Mucosa of descending colon (tissue), 3 donors: ENCODE results near the gene PAXX. TPM values are rescaled to one million over a fixed set of nuclear protein-coding genes. Genes with fewer than 3 reads are reported as not detected.

Experiments used
- ATAC-seq: fragments of 200-7000 bp; cut with Tn5 transposase; one replicate; pipeline ENCODE4 v1.9.1; 2020; ENCODE audit warnings: mild to moderate bottlenecking, moderate library complexity
- DNase-seq, 3 donors: peaks; one replicate each; pipeline ENCODE4 v3.0.0-alpha.2; 2020
- H3K36me3 ChIP-seq: fragments of 200-600 bp; one replicate; pipeline ENCODE4 v1.8.0; 2021; ENCODE audit warnings: low read depth, mild to moderate bottlenecking
- H3K4me1 ChIP-seq: fragments of 200-600 bp; one replicate; pipeline ENCODE4 v1.8.0; 2021; ENCODE audit warnings: low read depth, mild to moderate bottlenecking
- H3K4me3 ChIP-seq: fragments of 200-600 bp; one replicate; pipeline ENCODE4 v1.8.0; 2021; ENCODE audit warnings: mild to moderate bottlenecking
- H3K9me3 ChIP-seq: fragments of 200-600 bp; one replicate; pipeline ENCODE4 v1.8.0; 2021; ENCODE audit warnings: mild to moderate bottlenecking
- intact Hi-C, 2 donors: fragments of 100-400 bp; cut with DNase I in 1 of 2; cut with micrococcal nuclease in 1 of 2; formaldehyde crosslinking; loops; one replicate each; pipeline versions ENCODE4 v1.11.0 to v1.11.1; 2022; cut with DNase I, micrococcal nuclease
- total RNA-seq, 3 donors: library from RNA; stranded (reverse); fragmentation: NEBNext Ultra II Directional in 2 of 3; extraction: Animal tissue kit (Norgen Biotek cat#: 25700) in 2 of 3; gene quantifications; one replicate each; pipeline versions ENCODE4 v1.2.1 to v1.2.4, GENCODE V29; 2021 to 2023
- TF ChIP-seq, protein P1 (sequence below): fragments of 200-600 bp; IDR thresholded peaks from one replicate; pipeline ENCODE4 v1.8.0; 2022; ENCODE audit warnings: antibody characterized with exemption, mild to moderate bottlenecking
- donor health status: DM: no; HTN: no; CAD: no; lungs with moderate emphysema.
- donor health status: DM: no; HTN: no; CAD: no.
- donor health status: DM: no; HTN: yes; CAD: no.

Gene PAXX
- total RNA-seq, 3 donors from 2014 or later = 32.0 to 39.9 (median 34.1) TPM

DNA sequence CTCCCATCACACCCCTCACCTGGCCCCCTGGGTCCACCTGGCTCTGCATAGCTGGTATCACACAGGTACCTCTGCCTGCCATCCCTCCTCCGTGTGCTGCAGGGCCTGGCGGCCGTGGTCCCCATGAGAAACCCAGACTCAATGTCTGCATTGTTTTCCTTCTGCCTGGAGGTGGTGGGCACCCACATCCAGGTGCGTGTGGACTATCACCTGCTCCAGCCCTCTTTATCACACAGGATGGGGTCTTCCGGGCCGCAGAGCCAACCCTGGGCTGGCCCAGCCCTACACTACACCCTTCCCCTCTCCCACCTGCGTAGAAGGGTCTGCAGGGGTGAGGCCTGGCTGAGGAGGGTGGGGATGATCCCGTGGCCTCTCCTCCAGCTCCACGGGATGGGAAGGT is 46.7 kb downstream of the PAXX start:
- Histone ChIP-seq H3K4me1 (peaks cover 16% of the 10 kb centered on the region), H3K36me3 (no peaks in the 10 kb centered on the region), H3K4me3 (no peak overlapping the region), H3K9me3 (no peaks in the 10 kb centered on the region)
- ATAC-seq = no peak
- TF ChIP-seq, protein P1, sequence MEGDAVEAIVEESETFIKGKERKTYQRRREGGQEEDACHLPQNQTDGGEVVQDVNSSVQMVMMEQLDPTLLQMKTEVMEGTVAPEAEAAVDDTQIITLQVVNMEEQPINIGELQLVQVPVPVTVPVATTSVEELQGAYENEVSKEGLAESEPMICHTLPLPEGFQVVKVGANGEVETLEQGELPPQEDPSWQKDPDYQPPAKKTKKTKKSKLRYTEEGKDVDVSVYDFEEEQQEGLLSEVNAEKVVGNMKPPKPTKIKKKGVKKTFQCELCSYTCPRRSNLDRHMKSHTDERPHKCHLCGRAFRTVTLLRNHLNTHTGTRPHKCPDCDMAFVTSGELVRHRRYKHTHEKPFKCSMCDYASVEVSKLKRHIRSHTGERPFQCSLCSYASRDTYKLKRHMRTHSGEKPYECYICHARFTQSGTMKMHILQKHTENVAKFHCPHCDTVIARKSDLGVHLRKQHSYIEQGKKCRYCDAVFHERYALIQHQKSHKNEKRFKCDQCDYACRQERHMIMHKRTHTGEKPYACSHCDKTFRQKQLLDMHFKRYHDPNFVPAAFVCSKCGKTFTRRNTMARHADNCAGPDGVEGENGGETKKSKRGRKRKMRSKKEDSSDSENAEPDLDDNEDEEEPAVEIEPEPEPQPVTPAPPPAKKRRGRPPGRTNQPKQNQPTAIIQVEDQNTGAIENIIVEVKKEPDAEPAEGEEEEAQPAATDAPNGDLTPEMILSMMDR = no peak
- no peak for DNase-seq
- intact Hi-C loops = no loop called here

DNA sequence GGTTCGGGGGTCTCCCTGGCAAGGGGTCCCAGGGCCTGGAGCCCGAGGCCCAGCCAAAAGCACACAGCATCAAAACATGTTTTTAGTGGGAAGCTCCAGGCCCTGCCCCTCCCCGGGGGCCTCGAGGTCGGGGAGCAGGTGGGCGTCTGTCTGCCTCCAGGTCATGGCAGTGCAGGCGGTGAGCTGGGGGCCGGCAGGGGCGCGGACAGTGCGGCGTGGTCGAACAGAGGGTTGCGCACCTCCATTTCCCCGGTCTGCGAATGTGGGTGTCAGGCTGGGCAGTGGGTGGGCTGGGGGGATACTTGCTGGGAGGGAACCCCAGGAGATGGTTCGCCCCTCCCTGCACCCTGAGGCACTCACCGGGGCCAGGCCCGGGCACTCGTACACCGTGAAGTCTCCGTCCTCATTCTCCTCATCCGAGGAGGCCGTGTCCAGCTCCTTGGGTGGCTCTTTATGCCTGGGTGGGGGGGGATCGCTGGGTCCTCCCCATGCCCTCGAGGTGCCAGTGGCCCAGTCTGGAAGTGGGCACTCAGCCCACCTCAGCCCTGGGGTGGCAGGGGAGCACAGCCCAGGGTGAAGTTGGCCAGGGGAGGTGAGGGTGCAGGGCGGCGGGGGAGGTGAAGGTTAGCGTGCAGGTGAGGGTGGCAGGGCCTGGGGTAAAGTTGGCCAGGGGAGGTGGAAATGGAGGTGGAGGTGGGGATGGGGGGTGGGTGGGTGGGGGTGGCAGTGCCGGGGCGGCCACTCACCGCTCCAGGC is 47.6 kb downstream of the PAXX start:
- Histone ChIP-seq H3K9me3 (no peaks in the 10 kb centered on the region), H3K4me1 (peaks cover 19% of the 10 kb centered on the region), H3K4me3 (no peak overlapping the region), H3K36me3 (no peaks in the 10 kb centered on the region)
- DNase-seq = no peak
- ATAC-seq = no peak
- intact Hi-C loops = no loop called here
- TF ChIP-seq, protein P1 = no peak

GRCh38 chr9:137040568-137040967 is 48.3 kb downstream of the PAXX start:
- TF ChIP-seq, protein P1 = no peak
- DNase-seq (no peak), ATAC-seq (no peak)
- H3K4me3 ChIP-seq = no peak overlapping the region
- H3K9me3 ChIP-seq = no peaks in the 10 kb centered on the region
- intact Hi-C loops = no loop called here
- no peaks in the 10 kb centered on the region for H3K36me3 ChIP-seq
- H3K4me1 ChIP-seq = peaks cover 18% of the 10 kb centered on the region

- Histone ChIP-seq H3K9me3 (no peaks in the 10 kb centered on the region), H3K4me1 (peaks cover 20% of the 10 kb centered on the region), H3K36me3 (no peaks in the 10 kb centered on the region), H3K4me3 (no peak overlapping the region)
- intact Hi-C loops = no loop called here
- ATAC-seq (no peak), DNase-seq (peak in 1 of 3 donors; percentile 6)
- TF ChIP-seq, protein P1 = no peak
Measured at GRCh38 chr9:137041124-137041523, 48.9 kb downstream of the PAXX start.

GRCh38 chr9:137042751-137043727 is 50.8 kb downstream of the PAXX start:
- no peak overlapping the region for H3K4me3 ChIP-seq
- ATAC-seq (no peak), DNase-seq (no peak)
- intact Hi-C loops = no loop called here
- no peaks in the 10 kb centered on the region for H3K9me3 ChIP-seq
- TF ChIP-seq, protein P1 = no peak
- peaks cover 24% of the 10 kb centered on the region for H3K4me1 ChIP-seq
- H3K36me3 ChIP-seq = no peaks in the 10 kb centered on the region

Other genes starting within 250 kb of the PAXX start
- 1 to 10 TPM in 2 of 3 donors, under 1 TPM in 1; 0.12 to 5.1 (median 2.7) TPM for gene LCN10, start 249.5 kb upstream of the PAXX start, total RNA-seq
- gene LCN6, start 243.9 kb upstream of the PAXX start, total RNA-seq = 1 to 10 TPM; 1.0 to 8.5 (median 4.7) TPM
- not detected for gene LCN8, start 234.2 kb upstream of the PAXX start, total RNA-seq
- gene LCN15, start 227.9 kb upstream of the PAXX start, total RNA-seq = 10 to 100 TPM in 1 of 3 donors, 1 to 10 TPM in 2; 1.6 to 17.2 (median 3.7) TPM
- 100 to 1,000 TPM; 110 to 373 (median 127) TPM for gene TMEM141, start 201.1 kb upstream of the PAXX start, total RNA-seq
- gene CCDC183, start 196.1 kb upstream of the PAXX start, total RNA-seq = 10 to 100 TPM in 1 of 3 donors, 1 to 10 TPM in 2; 4.0 to 38.0 (median 7.0) TPM
- gene RABL6, start 184.5 kb upstream of the PAXX start, total RNA-seq = 100 to 1,000 TPM in 2 of 3 donors, 10 to 100 TPM in 1; 92.1 to 142 (median 112) TPM
- gene AJM1, start 149.9 kb upstream of the PAXX start, total RNA-seq = 10 to 100 TPM in 2 of 3 donors, 1 to 10 TPM in 1; 7.4 to 21.6 (median 16.4) TPM
- gene PHPT1, start 143.0 kb upstream of the PAXX start, total RNA-seq = 100 to 1,000 TPM in 2 of 3 donors, 10 to 100 TPM in 1; 96.4 to 163 (median 102) TPM
- gene MAMDC4, start 140.1 kb upstream of the PAXX start, total RNA-seq = 10 to 100 TPM; 15.4 to 43.8 (median 18.5) TPM
- 100 to 1,000 TPM; 311 to 445 (median 397) TPM for gene EDF1, start 126.1 kb upstream of the PAXX start, total RNA-seq
- 10 to 100 TPM; 19.6 to 28.2 (median 21.1) TPM for gene TRAF2, start 105.9 kb upstream of the PAXX start, total RNA-seq
- gene FBXW5, start 47.7 kb upstream of the PAXX start, total RNA-seq = 100 to 1,000 TPM; 127 to 197 (median 142) TPM
- 10 to 100 TPM in 2 of 3 donors, 1 to 10 TPM in 1; 3.2 to 15.4 (median 10.4) TPM for gene C8G, start 47.2 kb upstream of the PAXX start, total RNA-seq
- gene LCN12, start 40.1 kb upstream of the PAXX start, total RNA-seq = 10 to 100 TPM in 1 of 3 donors, 1 to 10 TPM in 2; 6.8 to 10.7 (median 7.6) TPM
- 10 to 100 TPM in 2 of 3 donors, 1 to 10 TPM in 1; 2.5 to 45.4 (median 16.1) TPM for gene PTGDS, start 14.9 kb upstream of the PAXX start, total RNA-seq
- gene LCNL1, start 9.4 kb upstream of the PAXX start, total RNA-seq = under 1 TPM in 2 of 3 donors, not detected in 1; 0.17 to 0.76 TPM
- gene CLIC3, start 4.1 kb downstream of the PAXX start, total RNA-seq = 1 to 10 TPM in 1 of 3 donors, under 1 TPM in 2; 0.82 to 1.9 (median 0.99) TPM
- gene ABCA2, start 35.8 kb downstream of the PAXX start, total RNA-seq = 10 to 100 TPM; 20.1 to 77.2 (median 48.0) TPM
- gene FUT7, start 39.7 kb downstream of the PAXX start, total RNA-seq = under 1 TPM in 2 of 3 donors, not detected in 1; 0.14 to 0.27 TPM
- 100 to 1,000 TPM in 1 of 3 donors, 10 to 100 TPM in 2; 78.6 to 177 (median 83.0) TPM for gene NPDC1, start 53.8 kb downstream of the PAXX start, total RNA-seq
- gene ENTPD2, start 61.6 kb downstream of the PAXX start, total RNA-seq = 10 to 100 TPM in 2 of 3 donors, 1 to 10 TPM in 1; 7.7 to 26.8 (median 10.7) TPM
- gene SAPCD2, start 78.1 kb downstream of the PAXX start, total RNA-seq = 10 to 100 TPM in 1 of 3 donors, 1 to 10 TPM in 2; 2.7 to 11.2 (median 6.0) TPM
- gene UAP1L1, start 85.1 kb downstream of the PAXX start, total RNA-seq = 10 to 100 TPM; 10.5 to 13.6 (median 12.8) TPM
- 10 to 100 TPM; 36.1 to 55.4 (median 52.7) TPM for gene MAN1B1, start 94.6 kb downstream of the PAXX start, total RNA-seq
- gene DPP7, start 122.3 kb downstream of the PAXX start, total RNA-seq = 100 to 1,000 TPM in 1 of 3 donors, 10 to 100 TPM in 2; 47.0 to 114 (median 51.5) TPM
- gene GRIN1, start 146.7 kb downstream of the PAXX start, total RNA-seq = 1 to 10 TPM in 1 of 3 donors, under 1 TPM in 1, not detected in 1; 0.36 to 2.6 TPM
- 10 to 100 TPM; 18.7 to 63.0 (median 58.9) TPM for gene LRRC26, start 177.6 kb downstream of the PAXX start, total RNA-seq
- gene TMEM210, start 179.6 kb downstream of the PAXX start, total RNA-seq = 1 to 10 TPM in 1 of 3 donors, not detected in 2; 1.0 TPM
- gene ANAPC2, start 196.1 kb downstream of the PAXX start, total RNA-seq = 10 to 100 TPM; 60.8 to 65.9 (median 61.7) TPM
- 10 to 100 TPM; 56.7 to 71.1 (median 64.0) TPM for gene SSNA1, start 196.3 kb downstream of the PAXX start, total RNA-seq
- gene TPRN, start 208.3 kb downstream of the PAXX start, total RNA-seq = 100 to 1,000 TPM in 2 of 3 donors, 10 to 100 TPM in 1; 73.8 to 170 (median 122) TPM
- gene TMEM203, start 213.2 kb downstream of the PAXX start, total RNA-seq = 10 to 100 TPM; 30.6 to 40.4 (median 40.0) TPM
- gene NDOR1, start 213.3 kb downstream of the PAXX start, total RNA-seq = 10 to 100 TPM; 15.9 to 19.7 (median 19.0) TPM
- gene RNF208, start 229.8 kb downstream of the PAXX start, total RNA-seq = 1 to 10 TPM; 5.3 to 7.1 (median 5.8) TPM
- not detected for gene CYSRT1, start 232.8 kb downstream of the PAXX start, total RNA-seq
- gene RNF224, start 235.1 kb downstream of the PAXX start, total RNA-seq = not detected
- gene SLC34A3, start 238.5 kb downstream of the PAXX start, total RNA-seq = not detected
- 100 to 1,000 TPM; 286 to 379 (median 332) TPM for gene TUBB4B, start 248.9 kb downstream of the PAXX start, total RNA-seq